DOHH2 (cell line): ENCODE measurements around the gene ENTPD8.

ENCODE experiments used
- H3F3A ChIP-seq: fragments of 200-600 bp; sonication (generic), shearing (Covaris generic); 2 replicates; pipeline ENCODE4 v1.6.0; 2016; ENCODE audit warnings: antibody characterized with exemption, mild to moderate bottlenecking; ENCODE audit not compliant: control insufficient read depth, insufficient read depth
- H3K27ac ChIP-seq: fragments of 200-600 bp; sonication (generic); 2 replicates; pipeline ENCODE4 v1.5.1; 2014; ENCODE audit warnings: low read depth, mild to moderate bottlenecking, low read length, moderate library complexity
- H3K27me3 ChIP-seq: fragments of 200-600 bp; sonication (generic); 2 replicates; pipeline ENCODE4 v1.6.1; 2014; ENCODE audit warnings: mild to moderate bottlenecking, low read length, mixed read lengths; ENCODE audit not compliant: control insufficient read depth
- H3K36me3 ChIP-seq: fragments of 200-600 bp; sonication (generic); 2 replicates; pipeline ENCODE4 v1.6.1; 2014; ENCODE audit warnings: mild to moderate bottlenecking, low read length, moderate library complexity, mixed read lengths; ENCODE audit not compliant: control insufficient read depth
- H3K4me1 ChIP-seq: fragments of 200-600 bp; sonication (generic); 2 replicates; pipeline ENCODE4 v1.6.1; 2014; ENCODE audit warnings: mild to moderate bottlenecking, low read length, mixed read lengths; ENCODE audit not compliant: control insufficient read depth
- H3K4me2 ChIP-seq: fragments of 200-600 bp; sonication (generic); 2 replicates; pipeline ENCODE4 v1.6.0; 2014; ENCODE audit warnings: mild to moderate bottlenecking, low read length, moderate library complexity
- H3K4me3 ChIP-seq: fragments of 200-600 bp; sonication (generic); 2 replicates; pipeline ENCODE4 v1.5.1; 2014; ENCODE audit warnings: mild to moderate bottlenecking, low read length, mixed read lengths
- H3K79me2 ChIP-seq: fragments of 200-600 bp; sonication (generic); 2 replicates; pipeline ENCODE4 v1.6.1; 2014; ENCODE audit warnings: mild to moderate bottlenecking, low read length, mixed read lengths; ENCODE audit not compliant: control insufficient read depth
- H3K9me2 ChIP-seq: fragments of 200-600 bp; sonication (generic); replicated peaks from 2 replicates; pipeline ENCODE4 v1.6.1; 2014; ENCODE audit warnings: mild to moderate bottlenecking, low read length, mixed read lengths; ENCODE audit not compliant: control insufficient read depth
- H3K9me3 ChIP-seq: fragments of 200-600 bp; sonication (generic); 2 replicates; pipeline ENCODE4 v1.6.1; 2014; ENCODE audit warnings: antibody characterized with exemption, low read length, mixed read lengths; ENCODE audit not compliant: control insufficient read depth, insufficient read depth
- H4K20me1 ChIP-seq: fragments of 200-600 bp; sonication (generic); 2 replicates; pipeline ENCODE4 v1.6.0; 2014; ENCODE audit warnings: low read depth, mild to moderate bottlenecking, antibody characterized with exemption, low read length, moderate library complexity; ENCODE audit not compliant: control insufficient read depth, insufficient read depth
- EZH2phosphoT487 ChIP-seq: fragments of 200-600 bp; sonication (generic); IDR thresholded peaks from 2 replicates; pipeline ENCODE4 v1.6.1; 2017; ENCODE audit warnings: borderline replicate concordance, mild to moderate bottlenecking, antibody characterized with exemption, low read length, moderate library complexity, mixed read lengths
- TF ChIP-seq, protein P1 (sequence below): fragments of 200-600 bp; sonication (generic); IDR thresholded peaks from one replicate; pipeline ENCODE4 v1.5.1; 2014; ENCODE audit warnings: antibody characterized with exemption, mild to moderate bottlenecking, low read depth, low read length; ENCODE audit not compliant: poor library complexity, severe bottlenecking

The ENTPD8 gene

DNA sequence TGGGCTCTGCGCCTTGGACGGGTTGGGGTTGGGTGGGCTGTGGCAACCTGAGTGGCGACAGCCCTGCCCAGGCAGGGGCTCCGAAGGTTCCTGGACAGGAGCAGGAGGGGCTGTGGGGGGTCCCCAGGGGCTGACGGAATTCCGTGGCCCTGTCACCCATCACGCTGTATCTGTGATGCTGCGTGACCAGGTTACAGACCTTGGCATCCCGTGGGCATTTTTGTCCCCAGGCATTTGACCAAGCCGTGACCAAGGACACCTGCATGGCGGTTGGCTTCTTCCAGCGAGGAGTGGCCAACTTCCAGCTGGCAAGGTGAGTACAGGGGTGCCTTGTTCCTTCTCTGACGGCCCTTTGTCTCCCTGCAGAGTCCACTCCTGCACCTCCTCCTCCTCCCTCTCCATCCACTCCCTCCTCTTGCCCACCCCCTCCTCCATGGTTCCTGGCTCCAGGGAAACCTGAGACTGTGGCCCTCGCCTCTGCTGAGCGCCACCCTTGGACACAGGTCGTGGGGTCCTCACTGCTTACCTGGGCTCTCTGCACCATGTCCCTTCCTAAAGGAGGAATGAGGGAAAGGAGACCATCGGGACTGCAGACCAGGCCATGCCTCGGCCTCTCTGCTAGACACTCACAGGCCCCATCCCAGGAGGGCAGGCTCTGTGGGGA is 15.0 kb downstream of the ENTPD8 start:
- Histone ChIP-seq H3K27me3 (no peaks in the 10 kb centered on the region), H3F3A (peaks cover 28% of the 10 kb centered on the region), H3K4me3 (no peak overlapping the region; the same call in 1 of the 2 replicates), H3K27ac (peak overlapping the region; percentile 94), H3K9me3 (no peaks in the 10 kb centered on the region), H4K20me1 (no peaks in the 10 kb centered on the region), H3K4me1 (peaks cover 82% of the 10 kb centered on the region), H3K79me2 (peaks cover 31% of the 10 kb centered on the region), H3K4me2 (peak overlapping the region; percentile 83), H3K9me2 (no peaks in the 10 kb centered on the region), H3K36me3 (peaks cover 9% of the 10 kb centered on the region)
- no peak for TF ChIP-seq EZH2phosphoT487
- TF ChIP-seq, protein P1, sequence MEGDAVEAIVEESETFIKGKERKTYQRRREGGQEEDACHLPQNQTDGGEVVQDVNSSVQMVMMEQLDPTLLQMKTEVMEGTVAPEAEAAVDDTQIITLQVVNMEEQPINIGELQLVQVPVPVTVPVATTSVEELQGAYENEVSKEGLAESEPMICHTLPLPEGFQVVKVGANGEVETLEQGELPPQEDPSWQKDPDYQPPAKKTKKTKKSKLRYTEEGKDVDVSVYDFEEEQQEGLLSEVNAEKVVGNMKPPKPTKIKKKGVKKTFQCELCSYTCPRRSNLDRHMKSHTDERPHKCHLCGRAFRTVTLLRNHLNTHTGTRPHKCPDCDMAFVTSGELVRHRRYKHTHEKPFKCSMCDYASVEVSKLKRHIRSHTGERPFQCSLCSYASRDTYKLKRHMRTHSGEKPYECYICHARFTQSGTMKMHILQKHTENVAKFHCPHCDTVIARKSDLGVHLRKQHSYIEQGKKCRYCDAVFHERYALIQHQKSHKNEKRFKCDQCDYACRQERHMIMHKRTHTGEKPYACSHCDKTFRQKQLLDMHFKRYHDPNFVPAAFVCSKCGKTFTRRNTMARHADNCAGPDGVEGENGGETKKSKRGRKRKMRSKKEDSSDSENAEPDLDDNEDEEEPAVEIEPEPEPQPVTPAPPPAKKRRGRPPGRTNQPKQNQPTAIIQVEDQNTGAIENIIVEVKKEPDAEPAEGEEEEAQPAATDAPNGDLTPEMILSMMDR: no peak

DNA sequence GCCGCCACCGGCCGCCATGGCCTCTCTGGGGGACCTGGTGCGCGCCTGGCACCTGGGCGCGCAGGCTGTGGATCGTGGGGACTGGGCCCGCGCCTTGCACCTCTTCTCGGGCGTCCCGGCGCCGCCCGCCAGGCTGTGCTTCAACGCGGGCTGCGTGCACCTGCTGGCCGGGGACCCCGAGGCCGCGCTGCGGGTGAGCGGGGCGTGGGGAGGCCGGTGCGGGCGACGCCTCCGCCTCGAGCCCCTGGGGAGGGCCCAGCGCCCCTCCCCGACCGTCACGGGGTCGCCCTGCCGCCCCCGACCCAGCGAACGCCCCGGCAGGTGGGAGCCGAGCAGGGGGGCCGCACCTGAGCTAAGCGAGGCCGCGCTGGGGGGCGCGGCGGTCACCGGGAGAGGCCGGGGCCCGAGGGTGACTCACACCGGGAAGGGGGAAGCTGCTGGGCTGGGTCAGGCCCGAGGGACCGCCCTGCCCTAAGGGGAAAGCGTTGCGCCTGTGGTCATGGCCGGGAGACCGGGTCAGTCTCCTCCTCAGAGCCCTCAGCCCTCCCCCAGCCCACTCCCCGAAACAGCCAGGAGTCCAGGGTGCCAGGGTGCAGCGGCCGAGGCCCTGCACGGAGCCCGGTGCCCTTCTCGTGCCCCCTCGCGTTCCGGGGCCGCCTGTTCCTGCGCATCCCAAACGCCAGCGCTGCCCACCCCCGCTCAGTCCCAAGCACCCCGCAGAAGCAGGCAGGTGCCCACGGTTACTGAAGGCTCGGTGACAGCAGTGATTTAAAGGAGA is 17.5 kb downstream of the ENTPD8 start:
- TF ChIP-seq, protein P1: no peak
- no peak for TF ChIP-seq EZH2phosphoT487
- Histone ChIP-seq H3K27me3 (no peaks in the 10 kb centered on the region), H3K4me2 (peak overlapping the region; percentile 83), H3K9me2 (no peaks in the 10 kb centered on the region), H4K20me1 (no peaks in the 10 kb centered on the region), H3K79me2 (peaks cover 49% of the 10 kb centered on the region), H3K4me3 (peak overlapping the region; percentile 83), H3F3A (peaks cover 28% of the 10 kb centered on the region), H3K27ac (peak overlapping the region; percentile 94), H3K9me3 (no peaks in the 10 kb centered on the region), H3K4me1 (peaks cover 58% of the 10 kb centered on the region), H3K36me3 (peaks cover 9% of the 10 kb centered on the region)

DNA sequence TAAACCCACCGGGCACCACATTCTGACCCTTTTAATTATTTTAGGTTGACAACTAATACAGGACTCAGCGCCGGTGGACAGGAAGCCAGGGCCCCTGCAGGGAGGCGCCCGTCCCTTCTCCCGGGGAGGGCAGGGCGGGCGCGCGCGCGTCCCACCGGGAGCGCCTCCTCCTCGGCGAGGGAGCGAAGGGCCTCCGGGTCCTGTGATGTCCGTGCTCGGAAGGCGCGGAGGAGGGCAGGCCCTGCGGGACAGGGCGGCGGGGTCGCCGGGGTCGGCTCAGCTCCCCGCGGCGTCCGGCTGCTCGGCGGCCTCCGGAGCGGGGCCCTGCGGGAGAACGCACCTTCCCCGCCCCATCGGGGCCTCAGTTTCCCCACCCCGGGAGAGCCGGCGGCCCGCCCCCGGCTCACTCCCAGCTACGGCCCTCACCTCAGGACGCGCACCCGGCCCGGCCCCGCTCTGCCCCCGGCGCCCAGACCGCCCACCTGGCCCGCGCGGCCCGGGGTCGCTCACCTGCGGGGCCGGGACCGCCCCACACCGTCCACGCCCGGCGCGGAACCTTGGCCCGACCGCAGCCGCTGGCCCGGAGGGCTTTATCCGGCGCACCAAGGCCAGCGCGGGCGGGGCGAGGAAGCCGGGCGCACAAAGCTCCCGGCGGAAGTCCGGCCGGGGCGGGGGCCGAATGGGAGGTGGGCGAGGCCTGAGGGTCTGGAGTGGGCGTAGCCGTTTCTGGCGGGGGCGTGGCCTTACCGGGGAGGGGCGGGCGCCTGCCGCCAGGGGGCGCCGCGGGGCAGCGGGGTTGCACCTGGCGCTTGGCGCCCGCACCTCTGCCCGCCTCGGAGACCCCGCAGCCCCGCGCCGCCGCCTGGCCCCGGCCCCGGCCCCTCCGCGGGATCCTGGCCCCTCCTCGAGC is 18.3 kb downstream of the ENTPD8 start, which contains the start of the genes EXD3 and NOXA1:
Gene EXD3 (minus strand): TSS at position 559 of the 910 bp plus-strand sequence. CDS start 27,805 bp downstream, outside the sequence.
Gene NOXA1 (plus strand): TSS at position 790 of the 910 bp plus-strand sequence. CDS start 137 bp downstream, outside the sequence.
- Histone ChIP-seq H3K79me2 (peaks cover 51% of the 10 kb centered on the region), H3K27me3 (no peaks in the 10 kb centered on the region), H3K36me3 (peaks cover 9% of the 10 kb centered on the region), H3K4me1 (peaks cover 50% of the 10 kb centered on the region), H3F3A (peaks cover 31% of the 10 kb centered on the region), H3K27ac (peak within 1 kb of the TSS; percentile 94), H3K9me3 (no peaks in the 10 kb centered on the region), H4K20me1 (no peaks in the 10 kb centered on the region), H3K9me2 (no peaks in the 10 kb centered on the region), H3K4me3 (peak within 1 kb of the TSS; percentile 96), H3K4me2 (peak within 1 kb of the TSS; percentile 90)
- TF ChIP-seq, protein P1: peak; percentile 51
- no peak for TF ChIP-seq EZH2phosphoT487
